ENCODE data around the gene LUC7L.
"Not testable (repeated sequence)": the region's sequence is repeated elsewhere in the genome, so short reads cannot be mapped to it uniquely, and the experiment has no call there.

LUC7L gene

GRCh38 chr16:154217-155030 is 74.8 kb downstream of the LUC7L start:
- H2BK5ac ChIP-seq (ENCODE audit: low read length) = no peak overlapping the region
- H2AK5ac ChIP-seq (ENCODE audit: low read depth, low read length) = no peak overlapping the region
- no peak overlapping the region for H2BK120ac ChIP-seq (ENCODE audit: low read depth, low read length)
- H3K23ac ChIP-seq (ENCODE audit: low read depth, low read length, poor library complexity) = no peak overlapping the region
- no peaks in the 10 kb centered on the region for H3K79me1 ChIP-seq (ENCODE audit: low read depth, low read length)
- peaks cover 0 to 2% of the 10 kb centered on the region in 2 donors for H3K9me3 ChIP-seq (replicated peaks in 1 of 2; ENCODE audit: control insufficient read depth in 2 of 2, insufficient read depth in 1 of 2, low read depth in 1 of 2, low read length in 2 of 2)
- peaks cover 4 to 7% of the 10 kb centered on the region in 2 donors for H3K4me1 ChIP-seq (ENCODE audit: control insufficient read depth in 2 of 2, insufficient read depth in 1 of 2, low read depth in 1 of 2, low read length in 2 of 2)
- H3K27me3 ChIP-seq (ENCODE audit: control insufficient read depth in 3 of 3, insufficient read depth in 3 of 3, low read depth in 1 of 3, low read length in 3 of 3) = peaks cover 7 to 66% (median 31%) of the 10 kb centered on the region in 3 experiments
- H4K8ac ChIP-seq (ENCODE audit: low read depth, low read length) = no peak overlapping the region
- H3K14ac ChIP-seq (ENCODE audit: low read length) = peak overlapping the region; percentile 98
- WGBS, 2 donors (ENCODE audit: extremely low coverage in 2 of 2, insufficient read length in 2 of 2, insufficient replicate concordance in 1 of 2) = no CpG with 5 or more reads among the region's 59 CpGs
- H2BK15ac ChIP-seq (ENCODE audit: low read length) = no peak overlapping the region
- H3K36me3 ChIP-seq (replicated peaks in 1 of 2; ENCODE audit: control insufficient read depth in 2 of 2, insufficient read depth in 2 of 2, low read length in 2 of 2) = no peaks in the 10 kb centered on the region
- no peak overlapping the region for H3K4ac ChIP-seq (ENCODE audit: low read length)
- no peak overlapping the region for H3K27ac ChIP-seq (replicated peaks; ENCODE audit: low read length)
- peak overlapping the region; percentile 92 for H3K18ac ChIP-seq (ENCODE audit: low read length)
- H3K4me2 ChIP-seq (ENCODE audit: insufficient read depth, low read length, poor library complexity, severe bottlenecking) = peak overlapping the region; percentile 100
- peak overlapping the region; percentile 70 for H3K9ac ChIP-seq (ENCODE audit: low read depth, low read length, poor library complexity)
- H2BK12ac ChIP-seq (ENCODE audit: low read length) = no peak overlapping the region
- peak overlapping the region; percentile 93 for H2AFZ ChIP-seq (ENCODE audit: low read length)
- no peak overlapping the region for H4K91ac ChIP-seq (ENCODE audit: low read depth, low read length, poor library complexity)
- peak; percentile 59 for DNase-seq (ENCODE audit: low spot score)
- peak overlapping the region; percentile 37 to 77 for H3K4me3 ChIP-seq (ENCODE audit: low read length in 2 of 2)

- not testable (repeated sequence) for H3K9me3 ChIP-seq (replicated peaks in 1 of 2; ENCODE audit: control insufficient read depth in 2 of 2, insufficient read depth in 1 of 2, low read depth in 1 of 2, low read length in 2 of 2); H3K79me1 ChIP-seq (ENCODE audit: low read depth, low read length); H3K18ac ChIP-seq (ENCODE audit: low read length); H3K4me3 ChIP-seq (ENCODE audit: low read length in 2 of 2); H3K4ac ChIP-seq (ENCODE audit: low read length); H2BK120ac ChIP-seq (ENCODE audit: low read depth, low read length); H2BK15ac ChIP-seq (ENCODE audit: low read length); H2BK5ac ChIP-seq (ENCODE audit: low read length); H2BK12ac ChIP-seq (ENCODE audit: low read length); H3K9ac ChIP-seq (ENCODE audit: low read depth, low read length, poor library complexity); H3K36me3 ChIP-seq (replicated peaks in 1 of 2; ENCODE audit: control insufficient read depth in 2 of 2, insufficient read depth in 2 of 2, low read length in 2 of 2); H2AK5ac ChIP-seq (ENCODE audit: low read depth, low read length); H3K14ac ChIP-seq (ENCODE audit: low read length); H4K8ac ChIP-seq (ENCODE audit: low read depth, low read length); DNase-seq (ENCODE audit: low spot score); H3K4me1 ChIP-seq (ENCODE audit: control insufficient read depth in 2 of 2, insufficient read depth in 1 of 2, low read depth in 1 of 2, low read length in 2 of 2); H4K91ac ChIP-seq (ENCODE audit: low read depth, low read length, poor library complexity); H3K23ac ChIP-seq (ENCODE audit: low read depth, low read length, poor library complexity); H2AFZ ChIP-seq (ENCODE audit: low read length); H3K27ac ChIP-seq (replicated peaks; ENCODE audit: low read length)
- WGBS, 2 donors (ENCODE audit: extremely low coverage in 2 of 2, insufficient read length in 2 of 2, insufficient replicate concordance in 1 of 2) = no CpG with 5 or more reads among the region's 74 CpGs
- H3K4me2 ChIP-seq (ENCODE audit: insufficient read depth, low read length, poor library complexity, severe bottlenecking) = peak overlapping the region; percentile 18
- H3K27me3 ChIP-seq (ENCODE audit: control insufficient read depth in 3 of 3, insufficient read depth in 3 of 3, low read depth in 1 of 3, low read length in 3 of 3) = peaks cover 7 to 68% (median 32%) of the 10 kb centered on the region in 3 experiments
Observed at GRCh38 chr16:153550-154216, 75.6 kb downstream of the LUC7L start.

GRCh38 chr16:153129-153521 is 76.1 kb downstream of the LUC7L start:
- H3K4me3 ChIP-seq (ENCODE audit: low read length in 2 of 2); H4K91ac ChIP-seq (ENCODE audit: low read depth, low read length, poor library complexity); H3K4ac ChIP-seq (ENCODE audit: low read length); H2AFZ ChIP-seq (ENCODE audit: low read length); H3K9ac ChIP-seq (ENCODE audit: low read depth, low read length, poor library complexity); H3K18ac ChIP-seq (ENCODE audit: low read length); H2AK5ac ChIP-seq (ENCODE audit: low read depth, low read length); H2BK12ac ChIP-seq (ENCODE audit: low read length); H3K9me3 ChIP-seq (replicated peaks in 1 of 2; ENCODE audit: control insufficient read depth in 2 of 2, insufficient read depth in 1 of 2, low read depth in 1 of 2, low read length in 2 of 2); H3K4me1 ChIP-seq (ENCODE audit: control insufficient read depth in 2 of 2, insufficient read depth in 1 of 2, low read depth in 1 of 2, low read length in 2 of 2); H4K8ac ChIP-seq (ENCODE audit: low read depth, low read length); H3K79me1 ChIP-seq (ENCODE audit: low read depth, low read length); H3K23ac ChIP-seq (ENCODE audit: low read depth, low read length, poor library complexity); H2BK5ac ChIP-seq (ENCODE audit: low read length); H3K4me2 ChIP-seq (ENCODE audit: insufficient read depth, low read length, poor library complexity, severe bottlenecking); H3K14ac ChIP-seq (ENCODE audit: low read length); H3K36me3 ChIP-seq (replicated peaks in 1 of 2; ENCODE audit: control insufficient read depth in 2 of 2, insufficient read depth in 2 of 2, low read length in 2 of 2); DNase-seq (ENCODE audit: low spot score); H2BK15ac ChIP-seq (ENCODE audit: low read length); H2BK120ac ChIP-seq (ENCODE audit: low read depth, low read length); H3K27ac ChIP-seq (replicated peaks; ENCODE audit: low read length): not testable (repeated sequence)
- no CpG with 5 or more reads among the region's 6 CpGs for WGBS, 2 donors (ENCODE audit: extremely low coverage in 2 of 2, insufficient read length in 2 of 2, insufficient replicate concordance in 1 of 2)
- H3K27me3 ChIP-seq (ENCODE audit: control insufficient read depth in 3 of 3, insufficient read depth in 3 of 3, low read depth in 1 of 3, low read length in 3 of 3) = peaks cover 7 to 68% (median 30%) of the 10 kb centered on the region in 3 experiments

Measured in neuronal stem cell (in vitro differentiated cells).